HCT116 (cell line): ENCODE measurements around the gene EMC10. TPM values are rescaled to one million over a fixed set of nuclear protein-coding genes. Genes with fewer than 3 reads are reported as not detected.

Source experiments
- ATAC-seq: fragments of 200-7000 bp; cut with Tn5 transposase; 2 replicates; pipeline ENCODE4 v1.9.1; 2020; ENCODE audit warnings: mild to moderate bottlenecking, moderate library complexity
- BruUV-seq: library from RNA; stranded (reverse); fragments of 400-500 nt; replicated peaks from 2 replicates; lab custom pipeline; 2021; lab: Mats Ljungman, UMichigan
- CTCF ChIA-PET: fragments of 300-600 bp; sonication (Branson Sonifier 250); formaldehyde crosslinking; loops from one replicate; lab custom pipeline; 2021; ENCODE audit warnings: antibody characterized with exemption; lab: Charles Lee
- POLR2A ChIA-PET: fragments of 300-600, 350-600 bp; sonication (Branson Sonifier 250); formaldehyde crosslinking; loops from one replicate; lab custom pipeline; 2021; ENCODE audit warnings: antibody characterized with exemption; lab: Charles Lee
- RAD21 ChIA-PET, 2 experiments: fragments of 300-600 bp; sonication (Branson Sonifier 250); formaldehyde crosslinking; loops; one replicate each; lab custom pipeline; 2023; ENCODE audit warnings: low total read pairs in 2 of 2; ENCODE audit not compliant: uncharacterized antibody in 2 of 2, unreplicated experiment in 2 of 2, low non-redundant PET in 1 of 2; lab: Charles Lee
- DNase-seq: peaks from one replicate; pipeline ENCODE4 v3.0.0-alpha.2; 2010; ENCODE audit warnings: low read depth, low spot score
- H2AFZ ChIP-seq: fragments of 200-600 bp; shearing (Covaris generic), sonication (generic); 2 replicates; pipeline ENCODE4 v1.6.1; 2017; ENCODE audit warnings: low read depth, mixed run types, mixed read lengths, antibody characterized with exemption, low read length; ENCODE audit not compliant: poor library complexity, severe bottlenecking
- H3K27ac ChIP-seq: 2 replicates; pipeline ENCODE4 v1.5.1; 2012; ENCODE audit warnings: low read depth, low read length
- H3K27me3 ChIP-seq: fragments of 200-600 bp; sonication (generic); 2 replicates; pipeline ENCODE4 v1.6.1; 2016; ENCODE audit warnings: mixed run types, low read length, mixed read lengths; ENCODE audit not compliant: insufficient read depth
- H3K36me3 ChIP-seq, 2 experiments: fragments of 200-500 bp in 1 of 2; fragments of 200-600 bp in 1 of 2; sonication (Bioruptor generic) in 1 of 2; sonication (generic) in 1 of 2; 2 replicates each; pipeline versions ENCODE4 v1.5.1 to v1.6.1; 2014 to 2016; ENCODE audit warnings: low read length in 2 of 2, inconsistent platforms in 1 of 2, mixed read lengths in 1 of 2, mixed run types in 1 of 2; ENCODE audit not compliant: insufficient read depth in 2 of 2, control insufficient read depth in 1 of 2
- H3K4me1 ChIP-seq, 2 experiments: fragments of 200-600 bp in 1 of 2; sonication (generic) in 1 of 2; 2 replicates each; pipeline versions ENCODE4 v1.5.1 to v1.6.1; 2012 to 2017; ENCODE audit warnings: low read length in 2 of 2, inconsistent platforms in 1 of 2, mild to moderate bottlenecking in 1 of 2, mixed read lengths in 1 of 2, mixed run types in 1 of 2, moderate library complexity in 1 of 2; ENCODE audit not compliant: insufficient read depth in 2 of 2, control insufficient read depth in 1 of 2
- H3K4me2 ChIP-seq: fragments of 200-600 bp; sonication (generic); 2 replicates; pipeline ENCODE4 v1.6.1; 2017; ENCODE audit warnings: mixed run types, low read length, mixed read lengths
- H3K4me3 ChIP-seq, 2 experiments: fragments of 200-600 bp in 1 of 2; sonication (generic) in 1 of 2; replicated peaks in 1 of 2; 2 replicates each; pipeline ENCODE4 v1.5.1; 2011 to 2016; ENCODE audit warnings: low read length in 2 of 2, control low read depth in 1 of 2, low read depth in 1 of 2, mild to moderate bottlenecking in 1 of 2, mixed read lengths in 1 of 2, mixed run types in 1 of 2
- H3K79me2 ChIP-seq: fragments of 200-600 bp; sonication (generic); 2 replicates; pipeline ENCODE4 v1.6.1; 2017; ENCODE audit warnings: mild to moderate bottlenecking, mixed run types, low read length, moderate library complexity, mixed read lengths; ENCODE audit not compliant: insufficient read depth
- H3K9ac ChIP-seq: fragments of 200-600 bp; sonication (generic); 2 replicates; pipeline ENCODE4 v1.6.1; 2016; ENCODE audit warnings: low read length, mixed read lengths
- H3K9me2 ChIP-seq: fragments of 200-600 bp; sonication (generic), shearing (Covaris generic); 2 replicates; pipeline ENCODE4 v1.6.1; 2017; ENCODE audit warnings: mixed run types, mild to moderate bottlenecking, moderate library complexity; ENCODE audit not compliant: insufficient read depth
- H3K9me3 ChIP-seq, 2 experiments: fragments of 200-500 bp in 1 of 2; fragments of 200-600 bp in 1 of 2; sonication (Bioruptor generic) in 1 of 2; sonication (generic) in 1 of 2; 2 replicates each; pipeline ENCODE4 v1.6.1; 2014 to 2017; ENCODE audit warnings: low read length in 2 of 2, mixed read lengths in 2 of 2, inconsistent platforms in 1 of 2, low read depth in 1 of 2, mild to moderate bottlenecking in 1 of 2, mixed run types in 1 of 2, moderate library complexity in 1 of 2; ENCODE audit not compliant: control insufficient read depth in 1 of 2, insufficient read depth in 1 of 2
- H4K20me1 ChIP-seq: fragments of 200-600 bp; sonication (generic), shearing (Covaris generic); 2 replicates; pipeline ENCODE4 v1.6.1; 2017; ENCODE audit warnings: mixed run types, mild to moderate bottlenecking, moderate library complexity; ENCODE audit not compliant: insufficient read depth
- CEBPB ChIP-seq: IDR thresholded peaks from 2 replicates; pipeline ENCODE4 v1.6.1; 2012; ENCODE audit warnings: low read depth
- CTCF ChIP-seq, 3 experiments: fragments of 200-600 bp in 1 of 3; sonication (generic) in 1 of 3; IDR thresholded peaks in 2 of 3; conservative IDR thresholded peaks in 1 of 3; 2 replicates each; pipeline ENCODE4 v1.5.1; 2012 to 2017; ENCODE audit warnings: low read depth in 2 of 3, low read length in 2 of 3, antibody characterized with exemption in 1 of 3, borderline replicate concordance in 1 of 3, control low read depth in 1 of 3, mild to moderate bottlenecking in 1 of 3, mixed read lengths in 1 of 3, mixed run types in 1 of 3, moderate library complexity in 1 of 3; ENCODE audit not compliant: insufficient read depth in 1 of 3
- ELF1 ChIP-seq: IDR thresholded peaks from 2 replicates; pipeline ENCODE4 v1.6.1; 2012; ENCODE audit warnings: low read depth, borderline replicate concordance
- EZH2phosphoT487 ChIP-seq: fragments of 200-600 bp; IDR thresholded peaks from 2 replicates; pipeline ENCODE4 v1.6.1; 2018; ENCODE audit warnings: antibody characterized with exemption, borderline replicate concordance
- MAX ChIP-seq: IDR thresholded peaks from 2 replicates; pipeline ENCODE4 v1.6.1; 2012
- POLR2A ChIP-seq: IDR thresholded peaks from 2 replicates; pipeline ENCODE4 v1.7.0; 2011; ENCODE audit warnings: borderline replicate concordance; ENCODE audit not compliant: insufficient read depth, insufficient read length; ENCODE audit errors: extremely low read depth
- RAD21 ChIP-seq: IDR thresholded peaks from 2 replicates; pipeline ENCODE4 v1.6.1; 2012; ENCODE audit warnings: low read depth, mild to moderate bottlenecking
- REST ChIP-seq: IDR thresholded peaks from 2 replicates; pipeline ENCODE4 v1.6.1; 2012; ENCODE audit warnings: low read depth
- SIN3A ChIP-seq: IDR thresholded peaks from 2 replicates; pipeline ENCODE4 v1.6.1; 2012; ENCODE audit warnings: low read depth
- TCF7L2 ChIP-seq: IDR thresholded peaks from 2 replicates; pipeline ENCODE4 v1.7.0; 2011; ENCODE audit warnings: borderline replicate concordance, inconsistent platforms; ENCODE audit not compliant: insufficient read depth, insufficient read length; ENCODE audit errors: extremely low read depth
- ZNF274 ChIP-seq: fragments of 200-500 bp; sonication (Bioruptor generic); IDR thresholded peaks from 2 replicates; pipeline ENCODE4 v1.6.1; 2014; ENCODE audit warnings: mild to moderate bottlenecking, low read depth, low read length, inconsistent platforms
- intact Hi-C: fragments of 100-400 bp; cut with micrococcal nuclease; formaldehyde crosslinking; loops from 2 replicates; pipeline ENCODE4 v1.10.0; 2022
- total RNA-seq: library from RNA; stranded (reverse); gene quantifications from one replicate; pipeline ENCODE4 v1.2.1, GENCODE V29; 2021; ENCODE audit not compliant: unreplicated experiment

EMC10 gene
- total RNA-seq, 1 experiment from 2014 or later = 92.4 TPM

GRCh38 chr19:50488389-50489194 is 12.3 kb downstream of the EMC10 start (continued):
- TF ChIP-seq CEBPB (no peak), ELF1 (no peak), CTCF (IDR thresholded peaks at IDR 0.05 in 2 of 3, conservative IDR thresholded peaks at IDR 0.05 in 1 of 3; ENCODE audit: borderline replicate concordance in 1 of 3, insufficient read depth in 1 of 3, low read depth in 2 of 3, low read length in 2 of 3) (no peak), MAX (no peak), TCF7L2 (no peak)

- DNase-seq (no peak), ATAC-seq (no peak)
- Histone ChIP-seq H3K27me3 (no peaks in the 10 kb centered on the region), H3K36me3 (peaks cover 0 to 6% of the 10 kb centered on the region in 2 experiments; a peak in 1 of 4 replicates), H3K4me3 (no peak overlapping the region), H3K9ac (no peak overlapping the region), H3K4me2 (no peak overlapping the region), H2AFZ (no peak overlapping the region), H3K4me1 (peaks cover 12 to 16% of the 10 kb centered on the region in 2 experiments), H3K9me3 (peaks cover 3 to 12% of the 10 kb centered on the region in 2 experiments; a peak in 1 of 4 replicates), H4K20me1 (no peaks in the 10 kb centered on the region), H3K79me2 (no peaks in the 10 kb centered on the region), H3K9me2 (no peaks in the 10 kb centered on the region), H3K27ac (no peak overlapping the region)
- RAD21 ChIA-PET = no interaction called here
- POLR2A ChIA-PET = no interaction called here
- intact Hi-C loops = no loop called here
- BruUV-seq = no TSS peak
- no peak for TF ChIP-seq EZH2phosphoT487
- no peak for TF ChIP-seq SIN3A
- no peak for TF ChIP-seq POLR2A
- TF ChIP-seq MAX = no peak
- TF ChIP-seq TCF7L2 = no peak
- TF ChIP-seq CEBPB = no peak
- TF ChIP-seq ZNF274 = no peak
- no peak for TF ChIP-seq REST
- TF ChIP-seq RAD21 = no peak
- CTCF ChIA-PET = no interaction called here
Observed at GRCh38 chr19:50489461-50490011, 13.2 kb downstream of the EMC10 start.
